Stimulated activated CD4-positive, alpha-beta T cell treated with anti-CD3 and anti-CD28 coated beads, Interleukin-4, amount 100 ng/mL, for 24 hours (primary cell): Measurements from ENCODE around the gene APBA2.
"Not testable (repeated sequence)": the region's sequence is repeated elsewhere in the genome, so short reads cannot be mapped to it uniquely, and the experiment has no call there.

ENCODE experiments used
- DNase-seq: peaks from one replicate; pipeline ENCODE4 v3.0.0-alpha.2; 2020

The APBA2 gene

GRCh38 chr15:29142129-29142747 lies 256.5 kb downstream of the APBA2 start:
- DNase-seq: no peak

GRCh38 chr15:29143293-29143692 lies 257.5 kb downstream of the APBA2 start:
- no peak for DNase-seq

- DNase-seq: no peak
These were observed 258.3 kb downstream of the APBA2 start for GRCh38 chr15:29143909-29144635.

DNA sequence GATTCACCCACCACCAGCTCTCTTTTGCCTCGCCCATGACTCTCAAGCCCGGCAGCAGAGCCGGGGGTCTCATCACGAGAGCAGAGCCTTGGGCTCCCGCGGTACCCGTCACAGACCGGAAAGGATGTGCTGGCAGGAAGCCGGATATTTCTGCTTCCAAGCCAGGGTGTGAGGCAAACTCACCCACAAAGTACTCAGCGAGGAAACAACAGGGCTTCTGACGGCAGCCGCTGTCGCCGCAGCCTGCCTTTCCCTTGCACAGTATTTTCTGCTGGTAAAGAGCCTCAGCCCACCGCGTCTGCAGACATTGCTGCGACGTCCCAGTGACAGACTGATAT lies 263.9 kb downstream of the APBA2 start:
- DNase-seq: no peak

DNA sequence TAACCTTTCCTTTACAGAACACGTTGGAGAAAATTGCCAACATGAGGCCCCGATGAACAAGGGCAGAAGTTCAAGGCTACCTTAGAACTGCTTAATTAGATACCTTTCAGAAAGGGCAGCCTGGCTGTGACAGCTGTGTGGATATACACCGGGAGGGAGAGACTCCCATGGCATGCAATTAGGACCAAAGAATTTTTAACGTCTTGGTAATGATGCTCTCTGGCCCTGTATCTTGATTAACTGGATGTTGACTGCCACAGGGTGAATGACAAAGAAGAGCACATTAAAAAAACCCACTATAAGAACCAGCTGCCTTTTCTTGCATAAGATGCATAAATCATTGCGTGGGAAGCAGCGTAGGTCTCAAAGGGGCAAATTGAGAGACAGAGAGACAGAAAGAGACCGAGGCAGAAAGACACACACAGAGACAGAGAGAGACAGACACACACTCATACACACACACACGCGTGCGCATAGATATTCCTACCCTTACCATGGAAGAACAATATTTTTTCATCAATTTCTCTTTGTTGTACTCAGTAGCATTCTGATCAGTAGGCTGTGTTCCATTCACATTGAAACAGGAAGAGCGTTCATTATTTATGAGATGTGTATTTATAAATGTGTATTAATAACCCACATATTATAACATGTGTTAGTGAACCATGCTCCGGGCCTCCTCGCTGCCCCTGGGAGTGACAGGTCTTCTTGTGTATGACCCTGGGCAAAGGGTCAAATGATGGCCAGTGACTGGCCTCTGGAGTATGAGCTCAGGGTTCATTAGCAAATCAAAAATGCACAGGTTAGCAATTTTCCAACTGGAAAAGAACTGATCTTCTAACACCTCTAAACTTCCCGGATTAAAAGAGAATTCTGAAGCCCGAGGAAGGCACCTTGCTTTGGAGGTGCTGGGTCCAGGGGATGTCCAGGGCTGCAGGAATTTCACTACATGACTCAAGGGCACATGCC lies 265.0 kb downstream of the APBA2 start:
- DNase-seq: no peak

DNA sequence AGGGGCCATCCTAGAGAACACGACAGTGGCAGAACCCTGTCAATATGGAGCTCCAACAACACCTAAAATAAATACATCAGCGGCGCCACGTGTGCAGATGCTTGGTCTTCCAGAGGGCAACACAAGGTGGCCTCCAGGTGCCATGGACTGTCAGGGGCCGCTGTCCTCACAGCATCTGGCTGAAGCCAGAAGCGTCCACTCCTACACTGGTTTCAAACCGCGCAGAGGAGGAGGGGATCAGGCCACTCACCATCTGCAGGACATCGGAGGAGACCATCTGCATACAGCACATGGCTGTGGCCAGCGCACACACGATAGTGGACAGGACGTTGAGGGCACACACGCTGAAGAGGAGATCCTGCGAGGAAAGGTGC lies 265.7 kb downstream of the APBA2 start:
- DNase-seq: no peak

DNA sequence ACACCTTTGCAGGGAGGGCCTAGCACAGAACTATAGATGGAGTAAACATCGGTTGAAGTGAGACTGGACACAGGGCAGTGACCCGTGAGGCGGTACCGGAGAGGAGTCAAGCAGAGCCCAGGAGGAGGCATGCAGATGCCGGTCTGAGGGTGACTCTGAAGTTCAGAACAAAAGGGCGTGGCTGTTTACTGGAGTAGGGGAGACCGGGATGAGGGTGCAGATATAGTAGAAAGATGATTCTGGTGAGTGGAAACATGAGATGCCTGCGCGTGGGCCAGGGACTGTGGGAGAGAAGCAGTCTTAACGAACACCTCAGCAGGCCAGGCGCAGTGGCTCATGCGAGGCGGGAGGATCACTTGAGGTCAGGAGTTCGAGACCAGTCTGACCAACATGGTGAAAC lies 270.7 kb downstream of the APBA2 start:
- no peak for DNase-seq

DNA sequence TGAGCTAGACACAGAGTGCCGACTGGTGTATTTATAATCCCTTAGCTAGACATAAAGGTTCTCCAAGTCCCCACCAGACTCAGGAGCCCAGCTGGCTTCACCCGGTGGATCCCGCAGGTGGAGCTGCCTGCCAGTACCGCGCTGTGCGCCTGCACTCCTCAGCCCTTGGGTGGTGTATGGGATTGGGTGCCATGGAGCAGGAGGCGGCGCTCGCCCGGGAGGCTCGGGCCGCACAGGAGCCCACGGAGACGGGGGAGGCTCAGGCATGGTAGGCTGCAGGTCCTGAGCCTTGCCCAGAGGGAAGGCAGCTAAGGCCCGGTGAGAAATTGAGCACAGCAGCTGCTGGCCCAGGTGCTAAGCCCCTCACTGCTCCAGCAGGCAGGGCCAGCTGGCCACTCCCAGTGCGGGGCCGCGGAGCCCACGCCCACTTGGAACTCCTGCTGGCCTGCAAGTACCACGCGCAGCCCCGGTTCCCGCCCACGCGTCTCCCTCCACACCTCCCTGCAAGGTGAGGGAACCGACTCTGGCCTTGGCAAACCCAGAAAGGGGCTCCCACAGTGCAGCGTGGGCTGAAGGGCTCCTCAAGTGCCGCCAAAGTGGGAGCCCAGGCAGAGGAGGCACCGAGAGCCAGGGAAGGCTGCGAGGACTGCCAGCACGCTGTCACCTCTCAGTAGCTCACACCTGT lies 274.1 kb downstream of the APBA2 start:
- DNase-seq: no peak

- DNase-seq: no peak
These were observed 276.6 kb downstream of the APBA2 start for GRCh38 chr15:29162411-29162810.

DNA sequence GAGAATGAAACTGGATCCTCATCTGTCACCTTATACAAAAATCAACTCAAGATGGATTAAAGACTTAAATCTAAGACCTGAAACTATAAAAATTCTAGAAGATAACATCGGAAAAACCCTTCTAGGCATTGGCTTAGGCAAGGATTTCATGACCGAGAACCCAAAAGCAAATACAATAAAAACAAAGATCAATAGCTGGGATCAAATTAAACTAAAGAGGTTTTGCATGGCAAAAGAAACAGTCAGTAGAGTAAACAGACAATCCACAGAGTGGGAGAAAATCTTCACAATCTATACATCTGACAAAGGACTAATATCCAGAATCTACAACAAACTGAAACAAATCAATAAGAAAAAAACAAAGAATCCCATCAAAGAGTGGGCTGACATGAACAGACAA lies 281.3 kb downstream of the APBA2 start:
- DNase-seq: not testable (repeated sequence)
